GM12878 (cell line): ENCODE data around the gene SDF4. TPM values are rescaled to one million over a fixed set of nuclear protein-coding genes. Genes with fewer than 3 reads are reported as not detected.

Source experiments
- ATF2 ChIP-seq: IDR thresholded peaks from 2 replicates; pipeline ENCODE4 v1.6.1; 2012; ENCODE audit warnings: low read length, inconsistent platforms
- BCL11A ChIP-seq: IDR thresholded peaks from 2 replicates; pipeline ENCODE4 v1.6.1; 2011; ENCODE audit warnings: low read depth, low read length
- BHLHE40 ChIP-seq, 2 experiments: fragments of 450-650 bp in 1 of 2; IDR thresholded peaks; 2 replicates each; pipeline ENCODE4 v1.6.1; 2011 to 2017; ENCODE audit warnings: low read depth in 2 of 2, borderline replicate concordance in 1 of 2, improper control_type of control experiment in 1 of 2, low read length in 1 of 2, mild to moderate bottlenecking in 1 of 2
- CBX5 ChIP-seq: sonication (generic); IDR thresholded peaks from 2 replicates; pipeline ENCODE4 v1.6.1; 2016; ENCODE audit warnings: low read depth, moderate library complexity, mild to moderate bottlenecking, inconsistent platforms
- CHD1 ChIP-seq: IDR thresholded peaks from 2 replicates; pipeline ENCODE4 v1.6.1; 2012; ENCODE audit warnings: low read depth, low read length, improper control_type of control experiment
- CREB1 ChIP-seq: IDR thresholded peaks from 2 replicates; pipeline ENCODE4 v1.6.1; 2012; ENCODE audit warnings: low read depth, mild to moderate bottlenecking, inconsistent platforms
- CREM ChIP-seq: IDR thresholded peaks from 2 replicates; pipeline ENCODE4 v1.6.1; 2014; ENCODE audit warnings: antibody characterized with exemption, low read depth
- DPF2 ChIP-seq: fragments of 450-650 bp; IDR thresholded peaks from 2 replicates; pipeline ENCODE4 v1.6.1; 2017; ENCODE audit warnings: mild to moderate bottlenecking
- E4F1 ChIP-seq: fragments of 450-650 bp; IDR thresholded peaks from 2 replicates; pipeline ENCODE4 v1.6.1; 2018; ENCODE audit warnings: borderline replicate concordance, mild to moderate bottlenecking; ENCODE audit not compliant: partially characterized antibody
- EGR1 ChIP-seq, 2 experiments: IDR thresholded peaks; 1 replicate in 1 of 2; 2 replicates in 1 of 2; pipeline ENCODE4 v1.6.1; 2011 to 2012; ENCODE audit warnings: low read depth in 2 of 2, low read length in 2 of 2, borderline replicate concordance in 1 of 2, mild to moderate bottlenecking in 1 of 2, moderate library complexity in 1 of 2
- FOS ChIP-seq: IDR thresholded peaks from 3 replicates; pipeline ENCODE4 v1.6.1; 2011; ENCODE audit warnings: borderline replicate concordance; ENCODE audit not compliant: insufficient read length; ENCODE audit errors: extremely low read depth
- HDAC2 ChIP-seq: fragments of 200-600 bp; sonication (generic); IDR thresholded peaks from 2 replicates; pipeline ENCODE4 v1.6.1; 2017
- IRF4 ChIP-seq: IDR thresholded peaks from 2 replicates; pipeline ENCODE4 v1.6.1; 2011; ENCODE audit warnings: low read depth, low read length
- JUND ChIP-seq: IDR thresholded peaks from 2 replicates; pipeline ENCODE4 v1.6.1; 2012; ENCODE audit warnings: low read depth, mild to moderate bottlenecking, low read length, improper control_type of control experiment, moderate library complexity
- MAX ChIP-seq: IDR thresholded peaks from 2 replicates; pipeline ENCODE4 v1.6.1; 2012; ENCODE audit warnings: low read depth, low read length, improper control_type of control experiment
- NR2C1 ChIP-seq: fragments of 450-650 bp; IDR thresholded peaks from 2 replicates; pipeline ENCODE4 v1.6.1; 2017; ENCODE audit warnings: antibody characterized with exemption, mild to moderate bottlenecking, moderate library complexity
- NR2C2 ChIP-seq: IDR thresholded peaks from 2 replicates; pipeline ENCODE4 v1.6.1; 2011; ENCODE audit warnings: borderline replicate concordance, low read depth; ENCODE audit not compliant: control insufficient read depth, insufficient read length
- PAX5 ChIP-seq: IDR thresholded peaks from 2 replicates; pipeline ENCODE4 v1.6.1; 2011; ENCODE audit warnings: low read depth, low read length, borderline replicate concordance
- PKNOX1 ChIP-seq: fragments of 450-650 bp; IDR thresholded peaks from 2 replicates; pipeline ENCODE4 v1.6.1; 2016; ENCODE audit warnings: mild to moderate bottlenecking
- RB1 ChIP-seq: fragments of 450-650 bp; formaldehyde crosslinking; IDR thresholded peaks from 2 replicates; pipeline ENCODE4 v1.6.1; 2017; ENCODE audit warnings: mild to moderate bottlenecking, borderline replicate concordance
- RFX5 ChIP-seq: IDR thresholded peaks from 2 replicates; pipeline ENCODE4 v1.6.1; 2011; ENCODE audit warnings: low read depth, low read length, improper control_type of control experiment
- SIX5 ChIP-seq: IDR thresholded peaks from 2 replicates; pipeline ENCODE4 v1.6.1; 2011; ENCODE audit warnings: mild to moderate bottlenecking, low read depth, low read length, moderate library complexity; ENCODE audit not compliant: severe bottlenecking
- SREBF1 ChIP-seq: IDR thresholded peaks from 2 replicates; pipeline ENCODE4 v1.6.1; 2012; ENCODE audit warnings: mild to moderate bottlenecking, low read length
- SRF ChIP-seq, 2 experiments: IDR thresholded peaks; 2 replicates each; pipeline ENCODE4 v1.6.1; 2011; ENCODE audit warnings: low read depth in 2 of 2, low read length in 2 of 2, mild to moderate bottlenecking in 1 of 2, moderate library complexity in 1 of 2
- SUPT20H ChIP-seq: IDR thresholded peaks from 2 replicates; pipeline ENCODE4 v1.6.1; 2011; ENCODE audit warnings: low read depth, mild to moderate bottlenecking, low read length, moderate library complexity, borderline replicate concordance; ENCODE audit not compliant: control insufficient read depth
- TAF1 ChIP-seq: IDR thresholded peaks from 2 replicates; pipeline ENCODE4 v1.6.1; 2011; ENCODE audit warnings: mild to moderate bottlenecking, low read depth, low read length, borderline replicate concordance
- ZNF622 ChIP-seq: fragments of 450-650 bp; IDR thresholded peaks from 2 replicates; pipeline ENCODE4 v1.6.1; 2017; ENCODE audit warnings: mild to moderate bottlenecking, inconsistent platforms
- polyA plus RNA-seq, 11 experiments: library from polyadenylated mRNA; depleted of rRNA in 4 of 11; unstranded in 6 of 11; stranded (reverse) in 5 of 11; fragments of >200 nt; fragmentation: Nextera tagmentation in 4 of 11; fragmentation: Illumina TruSeq in 1 of 11; extraction: Ambion mirVana in 4 of 11; extraction: Trizol in 1 of 11; gene quantifications; 1 replicate in 1 of 11; 2 replicates in 10 of 11; pipeline versions ENCODE4 v1.2.1 to v1.2.3, GENCODE V29; 2011 to 2016; ENCODE audit warnings: inconsistent platforms in 2 of 11, missing spikeins in 2 of 11, low read depth in 1 of 11
- total RNA-seq, 4 experiments: library from RNA; depleted of rRNA in 3 of 4; stranded (reverse); fragments of >200 nt in 3 of 4; fragmentation: Illumina TruSeq in 1 of 4; extraction: Trizol in 1 of 4; gene quantifications; 2 replicates each; pipeline versions ENCODE4 v1.2.1 to v1.2.3, GENCODE V29; 2013 to 2021

SDF4 gene
- total and polyA plus RNA-seq, 10 of the 15 experiments (the other 5 are each of a cell fraction or from before 2014, with no cell fraction given) = 0.44 to 97.2 (median 40.2) TPM

- TF ChIP-seq SUPT20H = no peak
- peak; percentile 71 for TF ChIP-seq CREM
- TF ChIP-seq EGR1 (IDR thresholded peaks at IDR 0.05; ENCODE audit: borderline replicate concordance in 1 of 2, low read depth in 2 of 2, low read length in 2 of 2) = peak; percentile 22 to 83
- TF ChIP-seq PKNOX1 = no peak
- no peak for TF ChIP-seq SRF (IDR thresholded peaks at IDR 0.05; ENCODE audit: low read depth in 2 of 2, low read length in 2 of 2)
- TF ChIP-seq JUND = 0 out of 2 replicates have a peak, but pooled peaks have one; percentile 16
- TF ChIP-seq SIX5 = peak; percentile 75
- TF ChIP-seq MAX = peak; percentile 69
- TF ChIP-seq BHLHE40 (IDR thresholded peaks at IDR 0.05; ENCODE audit: borderline replicate concordance in 1 of 2, low read depth in 2 of 2, low read length in 1 of 2) = peak in 1 of 2 experiments; percentile 33; a peak in 1 of 4 replicates
- TF ChIP-seq IRF4 = no peak
- TF ChIP-seq BCL11A = no peak
- no peak for TF ChIP-seq NR2C2
- no peak for TF ChIP-seq SREBF1
- peak; percentile 92 for TF ChIP-seq NR2C1
- peak; percentile 81; the same call in 1 of the 2 replicates for TF ChIP-seq DPF2
- TF ChIP-seq RFX5 = no peak
- peak; percentile 88 for TF ChIP-seq TAF1
- peak; percentile 97 for TF ChIP-seq RB1
- no peak for TF ChIP-seq CHD1
- 0 out of 2 replicates have a peak, but pooled peaks have one; percentile 9 for TF ChIP-seq PAX5
- TF ChIP-seq FOS = peak; percentile 43
- peak; percentile 75 for TF ChIP-seq E4F1
- TF ChIP-seq CBX5 = no peak
- peak; percentile 78; the same call in 1 of the 2 replicates for TF ChIP-seq CREB1
- no peak for TF ChIP-seq ZNF622
- TF ChIP-seq ATF2 = no peak
- TF ChIP-seq HDAC2 = no peak
Observed at GRCh38 chr1:1231400-1232207, at the start of gene SDF4 (continued).
